Measurements from ENCODE around the gene SCYL1.

SCYL1 gene

GRCh38 chr11:65537620-65538231, 12.8 kb downstream of the SCYL1 start:
- no peak for DNase-seq

- DNase-seq = no peak
Observed at GRCh38 chr11:65538232-65538914, 13.5 kb downstream of the SCYL1 start.

- DNase-seq = no peak
Observed at GRCh38 chr11:65538915-65539743, 14.2 kb downstream of the SCYL1 start.

- no peak for DNase-seq
Observed at GRCh38 chr11:65539744-65540289, 14.9 kb downstream of the SCYL1 start.

- peak; percentile 88 for DNase-seq
Observed at GRCh38 chr11:65540290-65541092, 15.6 kb downstream of the SCYL1 start.

- no peak for DNase-seq
Observed at GRCh38 chr11:65541093-65541982, 16.5 kb downstream of the SCYL1 start.

GRCh38 chr11:65542738-65543390, 18.0 kb downstream of the SCYL1 start:
- no peak for DNase-seq

GRCh38 chr11:65545853-65546216, 21.0 kb downstream of the SCYL1 start:
- no peak for DNase-seq

GRCh38 chr11:65546217-65546958, 21.5 kb downstream of the SCYL1 start:
- no peak for DNase-seq

- no peak for DNase-seq
Observed at GRCh38 chr11:65547446-65548125, 22.7 kb downstream of the SCYL1 start.

- no peak for DNase-seq
Observed at GRCh38 chr11:65548395-65548794, 23.5 kb downstream of the SCYL1 start.

- DNase-seq = no peak
Observed at GRCh38 chr11:65549096-65549495, 24.2 kb downstream of the SCYL1 start.

GRCh38 chr11:65551572-65552387, 26.9 kb downstream of the SCYL1 start:
- no peak for DNase-seq

- DNase-seq = no peak
Observed at GRCh38 chr11:65552388-65552951, 27.6 kb downstream of the SCYL1 start.

- no peak for DNase-seq
Observed at GRCh38 chr11:65553301-65554001, 28.6 kb downstream of the SCYL1 start.

GRCh38 chr11:65554057-65554818, 29.4 kb downstream of the SCYL1 start:
- DNase-seq = no peak

Data from fibroblast of skin of scalp (primary cell).